HepG2 (cell line): ENCODE measurements around the gene CCBE1. TPM values are rescaled to one million over a fixed set of nuclear protein-coding genes. Genes with fewer than 3 reads are reported as not detected.

ENCODE experiments used
- AKAP8 ChIP-seq: sonication (generic); formaldehyde crosslinking; IDR thresholded peaks from 2 replicates; pipeline ENCODE4 v1.5.1; 2020; ENCODE audit warnings: mild to moderate bottlenecking, missing genetic modification reagents
- GTF2F1 ChIP-seq: fragments of 150-350 bp; IDR thresholded peaks from 2 replicates; pipeline ENCODE4 v1.6.1; 2014; ENCODE audit warnings: low read length
- HOXD1 ChIP-seq: sonication (generic); formaldehyde crosslinking; IDR thresholded peaks from 2 replicates; pipeline ENCODE4 v1.5.0; 2020; ENCODE audit warnings: missing genetic modification reagents
- RBFOX2 ChIP-seq: fragments of 200-400 bp; formaldehyde crosslinking; IDR thresholded peaks from 2 replicates; pipeline ENCODE4 v1.6.1; 2017; ENCODE audit warnings: low read depth, mild to moderate bottlenecking, low read length
- ZNF431 ChIP-seq: sonication (generic); formaldehyde crosslinking; IDR thresholded peaks from 2 replicates; pipeline ENCODE4 v1.9.0; 2022; ENCODE audit warnings: missing genetic modification reagents, low read depth, mild to moderate bottlenecking, borderline replicate concordance
- ZNF550 ChIP-seq: sonication (generic); formaldehyde crosslinking; IDR thresholded peaks from 2 replicates; pipeline ENCODE4 v1.4.0; 2020; ENCODE audit warnings: mild to moderate bottlenecking, missing genetic modification reagents, borderline replicate concordance
- polyA plus RNA-seq, 8 experiments: library from polyadenylated mRNA; depleted of rRNA in 3 of 8; stranded (reverse) in 7 of 8; unstranded in 1 of 8; fragments of >200 nt; fragmentation: Illumina TruSeq in 4 of 8; extraction: Trizol in 4 of 8; gene quantifications; 2 replicates each; pipeline versions ENCODE4 v1.2.1 to v1.2.3, GENCODE V29; 2011 to 2016; ENCODE audit warnings: low read depth in 4 of 8, missing spikeins in 1 of 8, mixed read lengths in 1 of 8; ENCODE audit not compliant: insufficient read depth in 1 of 8
- total RNA-seq, 5 experiments: library from RNA; depleted of rRNA; stranded (reverse); fragments of >200 nt; fragmentation: Illumina TruSeq; extraction: Trizol; gene quantifications; 2 replicates each; pipeline ENCODE4 v1.2.3, GENCODE V29; 2016; ENCODE audit warnings: low read depth in 1 of 5
- TF ChIP-seq, protein P1 (sequence below): IDR thresholded peaks from 2 replicates; pipeline ENCODE4 v1.6.1; 2016; ENCODE audit warnings: low read depth, missing genetic modification reagents, missing compliant biosample characterization
- TF ChIP-seq, protein P2 (sequence below), 2 experiments: fragments of 450-650 bp in 1 of 2; sonication (generic) in 1 of 2; formaldehyde crosslinking in 1 of 2; IDR thresholded peaks; 2 replicates each; pipeline versions ENCODE4 v1.6.1 to v1.8.0; 2016 to 2022; ENCODE audit warnings: antibody characterized with exemption in 1 of 2, mild to moderate bottlenecking in 1 of 2, missing genetic modification reagents in 1 of 2
- TF ChIP-seq, protein P3 (sequence below): sonication (generic); formaldehyde crosslinking; IDR thresholded peaks from 2 replicates; pipeline ENCODE4 v1.8.1; 2023; ENCODE audit warnings: mild to moderate bottlenecking, missing genetic modification reagents

The CCBE1 gene
- total and polyA plus RNA-seq, 2 of the 13 experiments (the other 11 are each of a cell fraction or from before 2014, with no cell fraction given), result not detected

DNA sequence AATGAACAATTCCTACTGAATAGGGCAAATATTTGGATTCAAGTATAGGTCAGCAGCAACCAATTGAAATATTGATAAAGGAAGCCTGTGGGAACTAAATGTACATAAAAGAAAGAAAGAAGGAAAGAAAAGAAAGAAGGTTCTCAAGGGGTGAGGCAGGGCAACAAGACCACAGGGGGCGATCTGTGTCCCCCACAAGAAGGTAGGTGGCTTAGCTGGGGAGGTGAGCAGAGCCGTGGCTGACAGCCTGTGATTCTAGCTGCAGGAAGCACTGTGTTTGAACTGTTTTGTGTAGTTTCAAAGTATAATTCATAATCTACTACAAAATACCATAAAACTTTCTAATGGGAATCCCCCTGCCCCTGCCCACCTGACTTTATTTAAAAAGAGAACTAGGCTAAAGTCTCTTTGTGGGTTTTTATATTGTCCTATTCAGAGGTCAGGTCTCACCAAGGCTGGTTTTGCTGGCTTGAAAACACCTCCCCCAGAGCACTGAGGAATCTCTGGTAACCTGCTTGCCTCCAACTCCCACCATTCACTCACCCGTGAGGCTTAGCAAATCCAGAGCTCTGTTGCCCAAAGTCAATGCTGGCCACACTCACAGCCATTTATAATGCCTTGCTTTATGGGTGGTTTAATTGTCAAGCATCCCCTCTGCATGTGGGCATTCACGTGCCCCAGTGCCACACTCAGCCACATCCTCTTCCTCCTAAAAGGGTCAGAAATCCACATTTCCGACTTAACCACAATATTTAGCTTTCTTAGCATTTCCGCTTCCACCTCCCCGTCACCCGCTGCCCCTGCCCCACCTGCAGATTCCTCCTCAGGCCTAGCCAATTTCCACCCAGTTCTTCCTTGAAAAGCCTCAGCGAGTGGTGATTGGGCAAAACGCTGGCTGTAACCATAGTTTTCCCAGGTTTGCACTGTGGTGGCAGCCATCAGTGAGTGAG is 301.7 kb downstream of the CCBE1 start (continued):
- TF ChIP-seq, protein P1, sequence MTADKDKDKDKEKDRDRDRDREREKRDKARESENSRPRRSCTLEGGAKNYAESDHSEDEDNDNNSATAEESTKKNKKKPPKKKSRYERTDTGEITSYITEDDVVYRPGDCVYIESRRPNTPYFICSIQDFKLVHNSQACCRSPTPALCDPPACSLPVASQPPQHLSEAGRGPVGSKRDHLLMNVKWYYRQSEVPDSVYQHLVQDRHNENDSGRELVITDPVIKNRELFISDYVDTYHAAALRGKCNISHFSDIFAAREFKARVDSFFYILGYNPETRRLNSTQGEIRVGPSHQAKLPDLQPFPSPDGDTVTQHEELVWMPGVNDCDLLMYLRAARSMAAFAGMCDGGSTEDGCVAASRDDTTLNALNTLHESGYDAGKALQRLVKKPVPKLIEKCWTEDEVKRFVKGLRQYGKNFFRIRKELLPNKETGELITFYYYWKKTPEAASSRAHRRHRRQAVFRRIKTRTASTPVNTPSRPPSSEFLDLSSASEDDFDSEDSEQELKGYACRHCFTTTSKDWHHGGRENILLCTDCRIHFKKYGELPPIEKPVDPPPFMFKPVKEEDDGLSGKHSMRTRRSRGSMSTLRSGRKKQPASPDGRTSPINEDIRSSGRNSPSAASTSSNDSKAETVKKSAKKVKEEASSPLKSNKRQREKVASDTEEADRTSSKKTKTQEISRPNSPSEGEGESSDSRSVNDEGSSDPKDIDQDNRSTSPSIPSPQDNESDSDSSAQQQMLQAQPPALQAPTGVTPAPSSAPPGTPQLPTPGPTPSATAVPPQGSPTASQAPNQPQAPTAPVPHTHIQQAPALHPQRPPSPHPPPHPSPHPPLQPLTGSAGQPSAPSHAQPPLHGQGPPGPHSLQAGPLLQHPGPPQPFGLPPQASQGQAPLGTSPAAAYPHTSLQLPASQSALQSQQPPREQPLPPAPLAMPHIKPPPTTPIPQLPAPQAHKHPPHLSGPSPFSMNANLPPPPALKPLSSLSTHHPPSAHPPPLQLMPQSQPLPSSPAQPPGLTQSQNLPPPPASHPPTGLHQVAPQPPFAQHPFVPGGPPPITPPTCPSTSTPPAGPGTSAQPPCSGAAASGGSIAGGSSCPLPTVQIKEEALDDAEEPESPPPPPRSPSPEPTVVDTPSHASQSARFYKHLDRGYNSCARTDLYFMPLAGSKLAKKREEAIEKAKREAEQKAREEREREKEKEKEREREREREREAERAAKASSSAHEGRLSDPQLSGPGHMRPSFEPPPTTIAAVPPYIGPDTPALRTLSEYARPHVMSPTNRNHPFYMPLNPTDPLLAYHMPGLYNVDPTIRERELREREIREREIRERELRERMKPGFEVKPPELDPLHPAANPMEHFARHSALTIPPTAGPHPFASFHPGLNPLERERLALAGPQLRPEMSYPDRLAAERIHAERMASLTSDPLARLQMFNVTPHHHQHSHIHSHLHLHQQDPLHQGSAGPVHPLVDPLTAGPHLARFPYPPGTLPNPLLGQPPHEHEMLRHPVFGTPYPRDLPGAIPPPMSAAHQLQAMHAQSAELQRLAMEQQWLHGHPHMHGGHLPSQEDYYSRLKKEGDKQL (CRISPR knock-in tag), result no peak
- TF ChIP-seq RBFOX2 (no peak), HOXD1 (no peak), AKAP8 (no peak), ZNF550 (CRISPR knock-in tag) (no peak), ZNF431 (CRISPR knock-in tag) (no peak), GTF2F1 (no peak)
- TF ChIP-seq, protein P2, sequence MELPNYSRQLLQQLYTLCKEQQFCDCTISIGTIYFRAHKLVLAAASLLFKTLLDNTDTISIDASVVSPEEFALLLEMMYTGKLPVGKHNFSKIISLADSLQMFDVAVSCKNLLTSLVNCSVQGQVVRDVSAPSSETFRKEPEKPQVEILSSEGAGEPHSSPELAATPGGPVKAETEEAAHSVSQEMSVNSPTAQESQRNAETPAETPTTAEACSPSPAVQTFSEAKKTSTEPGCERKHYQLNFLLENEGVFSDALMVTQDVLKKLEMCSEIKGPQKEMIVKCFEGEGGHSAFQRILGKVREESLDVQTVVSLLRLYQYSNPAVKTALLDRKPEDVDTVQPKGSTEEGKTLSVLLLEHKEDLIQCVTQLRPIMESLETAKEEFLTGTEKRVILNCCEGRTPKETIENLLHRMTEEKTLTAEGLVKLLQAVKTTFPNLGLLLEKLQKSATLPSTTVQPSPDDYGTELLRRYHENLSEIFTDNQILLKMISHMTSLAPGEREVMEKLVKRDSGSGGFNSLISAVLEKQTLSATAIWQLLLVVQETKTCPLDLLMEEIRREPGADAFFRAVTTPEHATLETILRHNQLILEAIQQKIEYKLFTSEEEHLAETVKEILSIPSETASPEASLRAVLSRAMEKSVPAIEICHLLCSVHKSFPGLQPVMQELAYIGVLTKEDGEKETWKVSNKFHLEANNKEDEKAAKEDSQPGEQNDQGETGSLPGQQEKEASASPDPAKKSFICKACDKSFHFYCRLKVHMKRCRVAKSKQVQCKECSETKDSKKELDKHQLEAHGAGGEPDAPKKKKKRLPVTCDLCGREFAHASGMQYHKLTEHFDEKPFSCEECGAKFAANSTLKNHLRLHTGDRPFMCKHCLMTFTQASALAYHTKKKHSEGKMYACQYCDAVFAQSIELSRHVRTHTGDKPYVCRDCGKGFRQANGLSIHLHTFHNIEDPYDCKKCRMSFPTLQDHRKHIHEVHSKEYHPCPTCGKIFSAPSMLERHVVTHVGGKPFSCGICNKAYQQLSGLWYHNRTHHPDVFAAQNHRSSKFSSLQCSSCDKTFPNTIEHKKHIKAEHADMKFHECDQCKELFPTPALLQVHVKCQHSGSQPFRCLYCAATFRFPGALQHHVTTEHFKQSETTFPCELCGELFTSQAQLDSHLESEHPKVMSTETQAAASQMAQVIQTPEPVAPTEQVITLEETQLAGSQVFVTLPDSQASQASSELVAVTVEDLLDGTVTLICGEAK (IDR thresholded peaks at IDR 0.05), result no peak
- TF ChIP-seq, protein P2 (CRISPR knock-in tag; IDR thresholded peaks at IDR 0.05), result no peak
- TF ChIP-seq, protein P3, sequence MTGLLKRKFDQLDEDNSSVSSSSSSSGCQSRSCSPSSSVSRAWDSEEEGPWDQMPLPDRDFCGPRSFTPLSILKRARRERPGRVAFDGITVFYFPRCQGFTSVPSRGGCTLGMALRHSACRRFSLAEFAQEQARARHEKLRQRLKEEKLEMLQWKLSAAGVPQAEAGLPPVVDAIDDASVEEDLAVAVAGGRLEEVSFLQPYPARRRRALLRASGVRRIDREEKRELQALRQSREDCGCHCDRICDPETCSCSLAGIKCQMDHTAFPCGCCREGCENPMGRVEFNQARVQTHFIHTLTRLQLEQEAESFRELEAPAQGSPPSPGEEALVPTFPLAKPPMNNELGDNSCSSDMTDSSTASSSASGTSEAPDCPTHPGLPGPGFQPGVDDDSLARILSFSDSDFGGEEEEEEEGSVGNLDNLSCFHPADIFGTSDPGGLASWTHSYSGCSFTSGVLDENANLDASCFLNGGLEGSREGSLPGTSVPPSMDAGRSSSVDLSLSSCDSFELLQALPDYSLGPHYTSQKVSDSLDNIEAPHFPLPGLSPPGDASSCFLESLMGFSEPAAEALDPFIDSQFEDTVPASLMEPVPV, result no peak
